AG10803 (cell line): ENCODE data around the gene PRSS22.

ENCODE experiments used
- DNase-seq: peaks from one replicate; pipeline ENCODE4 v3.0.0; 2010; ENCODE audit warnings: low read depth
- H3K4me3 ChIP-seq: 2 replicates; pipeline ENCODE4 v1.5.1; 2011; ENCODE audit warnings: mild to moderate bottlenecking, low read length, control low read depth
- TF ChIP-seq, protein P1 (sequence below): conservative IDR thresholded peaks from 2 replicates; pipeline ENCODE4 v1.5.1; 2011; ENCODE audit warnings: mild to moderate bottlenecking, low read length, control low read depth, inconsistent platforms

Gene PRSS22

DNA sequence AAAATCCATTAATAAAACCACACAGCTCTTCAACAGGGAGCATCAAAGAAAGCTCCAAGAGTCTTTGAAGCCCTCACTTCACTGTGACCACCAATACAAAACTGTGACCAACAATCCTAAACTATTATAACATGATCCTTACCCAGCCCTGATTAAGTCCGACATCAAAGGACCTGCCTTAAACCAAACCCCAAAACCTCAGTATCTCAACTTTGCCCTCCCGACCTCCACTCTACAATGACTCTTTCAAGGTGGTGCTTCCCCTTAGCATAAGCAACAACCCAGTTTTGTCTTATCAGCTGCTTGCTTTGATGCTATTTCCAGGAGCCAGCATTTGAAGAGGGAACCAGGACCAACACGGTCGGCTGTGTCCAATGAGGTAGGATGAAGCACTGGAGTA, 8.5 kb upstream of the PRSS22 start:
- TF ChIP-seq, protein P1, sequence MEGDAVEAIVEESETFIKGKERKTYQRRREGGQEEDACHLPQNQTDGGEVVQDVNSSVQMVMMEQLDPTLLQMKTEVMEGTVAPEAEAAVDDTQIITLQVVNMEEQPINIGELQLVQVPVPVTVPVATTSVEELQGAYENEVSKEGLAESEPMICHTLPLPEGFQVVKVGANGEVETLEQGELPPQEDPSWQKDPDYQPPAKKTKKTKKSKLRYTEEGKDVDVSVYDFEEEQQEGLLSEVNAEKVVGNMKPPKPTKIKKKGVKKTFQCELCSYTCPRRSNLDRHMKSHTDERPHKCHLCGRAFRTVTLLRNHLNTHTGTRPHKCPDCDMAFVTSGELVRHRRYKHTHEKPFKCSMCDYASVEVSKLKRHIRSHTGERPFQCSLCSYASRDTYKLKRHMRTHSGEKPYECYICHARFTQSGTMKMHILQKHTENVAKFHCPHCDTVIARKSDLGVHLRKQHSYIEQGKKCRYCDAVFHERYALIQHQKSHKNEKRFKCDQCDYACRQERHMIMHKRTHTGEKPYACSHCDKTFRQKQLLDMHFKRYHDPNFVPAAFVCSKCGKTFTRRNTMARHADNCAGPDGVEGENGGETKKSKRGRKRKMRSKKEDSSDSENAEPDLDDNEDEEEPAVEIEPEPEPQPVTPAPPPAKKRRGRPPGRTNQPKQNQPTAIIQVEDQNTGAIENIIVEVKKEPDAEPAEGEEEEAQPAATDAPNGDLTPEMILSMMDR: no peak
- H3K4me3 ChIP-seq: no peak overlapping the region
- DNase-seq: no peak

DNA sequence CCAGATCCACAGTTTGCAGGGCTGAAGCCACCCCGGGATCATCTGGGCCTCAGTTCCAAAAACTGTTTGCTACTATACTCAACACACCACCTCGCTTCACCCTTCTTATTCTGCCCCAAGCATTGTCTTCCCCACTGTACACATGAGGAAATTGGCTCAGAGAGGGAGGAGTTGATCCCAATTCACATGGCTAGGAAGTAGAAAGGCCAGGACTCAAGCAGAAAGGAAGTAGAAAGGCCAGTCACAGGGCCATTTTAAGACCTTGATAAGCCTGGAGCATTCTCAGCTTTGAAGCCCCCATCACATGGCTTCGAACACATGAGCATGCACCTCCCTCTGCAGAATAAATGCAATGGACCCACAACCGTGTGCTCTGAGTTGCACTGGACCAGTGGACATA, 7.7 kb upstream of the PRSS22 start:
- no peak overlapping the region for H3K4me3 ChIP-seq
- DNase-seq: no peak
- TF ChIP-seq, protein P1: no peak

DNA sequence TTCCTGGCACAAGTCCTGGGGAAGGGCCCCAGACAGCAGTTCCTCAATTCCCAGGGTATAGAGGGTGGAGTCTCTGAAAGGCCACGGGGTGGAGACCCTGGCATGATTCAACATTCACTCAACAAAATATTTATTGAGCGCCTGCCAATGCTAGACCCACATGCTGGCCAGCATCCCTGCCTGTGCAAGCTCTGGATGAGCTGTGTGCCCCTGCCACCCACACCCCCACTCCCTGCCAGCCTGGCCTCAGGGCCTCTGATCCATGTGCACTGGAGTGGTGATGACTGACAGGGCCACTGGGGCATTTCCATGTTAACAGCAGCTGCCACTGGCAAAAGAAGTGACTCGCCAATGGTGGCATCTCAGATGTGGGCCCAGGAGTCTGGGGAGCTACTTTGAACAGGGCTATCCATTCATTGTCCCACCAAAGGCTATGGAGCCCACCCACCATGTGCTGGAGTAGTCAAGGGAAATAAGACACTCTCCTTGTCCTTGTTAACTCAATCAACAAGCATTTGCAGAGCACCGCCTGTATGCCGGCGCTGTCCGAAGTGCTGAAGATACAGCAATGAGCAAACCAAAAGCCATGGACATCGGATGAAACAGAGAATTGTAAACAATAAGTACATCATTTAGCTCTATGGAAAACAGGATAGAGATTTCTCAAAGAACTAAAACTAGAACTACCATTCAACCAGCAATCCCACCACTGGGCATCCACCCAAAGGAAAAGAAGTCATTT, 3.0 kb upstream of the PRSS22 start:
- H3K4me3 ChIP-seq: no peak overlapping the region
- DNase-seq: no peak
- TF ChIP-seq, protein P1: no peak

DNA sequence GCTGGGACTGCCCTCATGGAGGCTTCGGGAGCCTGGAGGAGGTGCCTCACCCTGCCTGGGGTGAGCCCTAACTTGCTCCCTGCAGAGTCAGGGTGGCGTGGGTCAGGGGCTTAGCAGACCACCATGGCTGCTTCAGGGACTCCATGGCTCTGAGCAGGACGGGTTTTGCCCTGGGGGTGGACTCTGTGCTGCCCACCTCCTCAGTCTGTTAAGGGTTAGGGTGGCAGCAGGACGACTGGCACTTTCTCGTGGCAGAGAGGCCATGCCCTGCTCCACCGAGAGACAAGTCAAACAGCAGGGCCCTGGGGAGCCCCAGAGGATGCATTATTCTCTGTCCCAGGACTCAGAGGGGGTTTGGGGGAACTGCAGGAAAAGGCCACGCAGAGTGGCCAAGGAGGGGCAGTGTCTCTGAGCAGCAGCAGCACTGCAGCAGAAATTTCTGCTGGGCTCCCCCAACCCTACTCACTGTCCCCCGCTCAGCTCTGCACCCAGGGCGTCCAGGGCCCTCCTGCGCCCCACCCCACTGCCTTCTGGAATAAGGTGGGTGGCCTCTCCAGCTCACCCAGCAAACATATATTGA, 1.8 kb upstream of the PRSS22 start:
- TF ChIP-seq, protein P1: no peak
- H3K4me3 ChIP-seq: no peak overlapping the region
- no peak for DNase-seq

DNA sequence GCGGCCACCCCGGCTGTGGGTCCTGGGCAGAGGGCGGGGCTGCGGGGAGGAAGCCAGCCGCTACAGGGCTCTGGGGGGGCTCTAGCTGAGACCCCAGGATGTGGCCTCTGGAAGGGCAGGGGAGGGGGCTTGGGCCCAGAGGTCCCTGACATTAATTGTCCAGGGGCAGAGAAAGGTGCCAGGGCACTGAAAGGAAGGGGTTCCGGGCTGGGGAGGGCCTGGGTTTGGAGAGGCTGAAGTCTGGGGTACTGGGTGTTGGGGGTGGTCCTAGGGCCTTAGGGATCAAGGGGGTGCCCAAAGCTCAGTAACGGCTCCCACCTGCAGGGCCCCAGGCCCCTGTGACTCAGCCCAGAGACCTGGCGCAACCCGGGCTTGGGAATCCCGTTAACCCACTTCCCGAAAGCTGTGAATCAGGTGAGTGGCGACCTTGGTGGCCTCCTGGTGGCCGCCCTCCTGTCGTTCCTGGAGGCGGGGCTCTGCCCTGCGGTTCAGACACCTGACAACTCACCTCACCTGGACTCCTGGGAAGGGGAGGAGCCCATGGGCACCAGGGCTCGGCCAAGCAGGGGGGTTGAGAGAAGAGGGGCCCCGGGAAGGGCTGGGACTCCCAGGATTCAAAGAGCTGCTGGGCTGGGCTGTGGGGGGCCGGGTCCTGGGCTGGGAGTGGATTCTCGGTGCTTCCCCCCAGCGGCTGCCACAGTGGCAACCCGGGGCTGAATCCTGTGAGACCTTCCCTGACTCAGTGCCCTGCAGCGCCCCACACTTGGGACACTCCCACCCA, 465 bp upstream of the PRSS22 start:
- no peak overlapping the region for H3K4me3 ChIP-seq

DNA sequence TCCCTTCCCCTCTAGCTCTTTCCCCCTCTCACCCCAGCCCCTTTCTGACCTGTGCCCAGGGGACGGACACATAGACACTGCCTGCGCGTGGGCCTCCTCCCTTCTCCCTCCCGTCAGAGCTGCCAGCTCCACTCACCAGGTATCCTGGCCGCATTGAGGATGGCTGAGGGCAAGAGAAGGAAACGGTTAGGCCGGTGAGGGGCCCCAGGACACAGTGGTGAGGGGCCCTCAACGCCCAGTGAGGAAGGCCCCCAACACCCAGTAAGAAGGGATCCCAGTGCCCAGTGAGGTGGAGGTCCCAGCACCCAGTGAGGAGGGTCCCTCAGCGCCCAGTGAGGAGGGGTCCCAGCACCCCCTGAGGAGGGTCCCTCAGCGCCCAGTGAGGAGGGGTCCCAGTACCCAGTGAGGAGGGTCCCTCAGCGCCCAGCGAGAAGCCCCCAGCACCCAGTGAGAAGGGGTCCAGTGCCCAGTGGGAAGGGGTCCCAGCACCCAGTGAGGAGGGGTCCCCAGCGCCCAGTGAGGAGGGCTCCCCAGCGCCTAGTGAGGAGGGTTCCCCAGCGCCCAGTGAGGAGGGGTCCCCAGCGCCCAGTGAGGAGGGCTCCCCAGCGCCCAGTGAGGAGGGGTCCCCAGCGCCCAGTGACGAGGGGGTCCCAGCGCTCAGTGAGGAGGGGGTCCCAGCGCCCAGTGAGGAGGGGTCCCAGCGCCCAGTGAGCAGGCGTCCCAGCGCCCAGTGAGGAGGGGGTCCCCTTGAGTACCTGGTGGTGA, 1.1 kb downstream of the PRSS22 start:
- H3K4me3 ChIP-seq: no peak overlapping the region
- TF ChIP-seq, protein P1: no peak

More for the DNA sequence above, 465 bp upstream of the PRSS22 start:
- no peak for DNase-seq
- TF ChIP-seq, protein P1: no peak

More for the DNA sequence above, 1.1 kb downstream of the PRSS22 start:
- no peak for DNase-seq
